ENCODE measurements around the gene RAD21L1. TPM values are rescaled to one million over a fixed set of nuclear protein-coding genes. Genes with fewer than 3 reads are reported as not detected.

Gene RAD21L1
- total RNA-seq, 1 donor from 2014 or later = 0.06 TPM

GRCh38 chr20:1287306-1287705 lies 61.5 kb downstream of the RAD21L1 start:
- no peak for DNase-seq (ENCODE audit: low read depth)
- TF ChIP-seq CTCF (conservative IDR thresholded peaks at IDR 0.05; ENCODE audit: low read depth, low read length) = no peak
- H3K4me3 ChIP-seq (ENCODE audit: low read depth, low read length) = no peak overlapping the region

- H3K4me3 ChIP-seq (ENCODE audit: low read depth, low read length) = no peak overlapping the region
- no peak for DNase-seq (ENCODE audit: low read depth)
- no peak for TF ChIP-seq CTCF (conservative IDR thresholded peaks at IDR 0.05; ENCODE audit: low read depth, low read length)
Observed at GRCh38 chr20:1287787-1288569, 62.1 kb downstream of the RAD21L1 start.

GRCh38 chr20:1291191-1291741 lies 65.4 kb downstream of the RAD21L1 start:
- DNase-seq (ENCODE audit: low read depth) = peak; percentile 23
- no peak for TF ChIP-seq CTCF (conservative IDR thresholded peaks at IDR 0.05; ENCODE audit: low read depth, low read length)
- no peak overlapping the region for H3K4me3 ChIP-seq (ENCODE audit: low read depth, low read length)

GRCh38 chr20:1292620-1293019 lies 66.8 kb downstream of the RAD21L1 start:
- no peak overlapping the region for H3K4me3 ChIP-seq (ENCODE audit: low read depth, low read length)
- DNase-seq (ENCODE audit: low read depth) = no peak
- TF ChIP-seq CTCF (conservative IDR thresholded peaks at IDR 0.05; ENCODE audit: low read depth, low read length) = no peak

GRCh38 chr20:1293641-1294379 lies 68.0 kb downstream of the RAD21L1 start:
- TF ChIP-seq CTCF (conservative IDR thresholded peaks at IDR 0.05; ENCODE audit: low read depth, low read length) = no peak
- H3K4me3 ChIP-seq (ENCODE audit: low read depth, low read length) = no peak overlapping the region
- no peak for DNase-seq (ENCODE audit: low read depth)

GRCh38 chr20:1294497-1294896 lies 68.7 kb downstream of the RAD21L1 start:
- TF ChIP-seq CTCF (conservative IDR thresholded peaks at IDR 0.05; ENCODE audit: low read depth, low read length) = no peak
- no peak for DNase-seq (ENCODE audit: low read depth)
- no peak overlapping the region for H3K4me3 ChIP-seq (ENCODE audit: low read depth, low read length)
